ENCODE measurements around the gene CCDC92. TPM values are rescaled to one million over a fixed set of nuclear protein-coding genes. Genes with fewer than 3 reads are reported as not detected.

Gene CCDC92
- total RNA-seq, 3 donors from 2014 or later: 17.7 to 47.2 (median 25.6) TPM

DNA sequence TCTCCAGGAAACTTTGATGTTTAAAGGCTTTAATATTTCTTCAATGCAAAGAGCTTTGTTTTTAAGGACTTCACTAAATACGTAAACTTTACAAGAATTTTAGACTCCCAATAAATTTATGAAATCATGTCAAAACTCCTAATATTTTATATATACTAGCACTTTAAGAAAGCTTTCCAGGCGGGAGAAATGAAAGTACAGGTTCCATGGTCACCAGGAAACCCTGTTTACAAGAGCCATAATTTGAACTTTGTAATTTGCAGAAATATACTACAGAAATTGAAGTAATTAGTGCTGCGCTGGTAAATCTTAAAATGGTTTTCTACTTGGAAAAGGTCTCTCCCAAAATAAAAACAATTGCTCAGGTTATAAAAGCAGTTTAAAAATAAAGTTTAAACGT is 8.8 kb downstream of the CCDC92 start:
- no peak for DNase-seq
- no peak for ATAC-seq
- Histone ChIP-seq H3K4me3 (no peak overlapping the region), H3K4me1 (ENCODE audit: low read depth) (peaks cover 15% of the 10 kb centered on the region), H3K9me3 (no peaks in the 10 kb centered on the region), H3K36me3 (ENCODE audit: low read depth) (no peaks in the 10 kb centered on the region)
- TF ChIP-seq, protein P1, sequence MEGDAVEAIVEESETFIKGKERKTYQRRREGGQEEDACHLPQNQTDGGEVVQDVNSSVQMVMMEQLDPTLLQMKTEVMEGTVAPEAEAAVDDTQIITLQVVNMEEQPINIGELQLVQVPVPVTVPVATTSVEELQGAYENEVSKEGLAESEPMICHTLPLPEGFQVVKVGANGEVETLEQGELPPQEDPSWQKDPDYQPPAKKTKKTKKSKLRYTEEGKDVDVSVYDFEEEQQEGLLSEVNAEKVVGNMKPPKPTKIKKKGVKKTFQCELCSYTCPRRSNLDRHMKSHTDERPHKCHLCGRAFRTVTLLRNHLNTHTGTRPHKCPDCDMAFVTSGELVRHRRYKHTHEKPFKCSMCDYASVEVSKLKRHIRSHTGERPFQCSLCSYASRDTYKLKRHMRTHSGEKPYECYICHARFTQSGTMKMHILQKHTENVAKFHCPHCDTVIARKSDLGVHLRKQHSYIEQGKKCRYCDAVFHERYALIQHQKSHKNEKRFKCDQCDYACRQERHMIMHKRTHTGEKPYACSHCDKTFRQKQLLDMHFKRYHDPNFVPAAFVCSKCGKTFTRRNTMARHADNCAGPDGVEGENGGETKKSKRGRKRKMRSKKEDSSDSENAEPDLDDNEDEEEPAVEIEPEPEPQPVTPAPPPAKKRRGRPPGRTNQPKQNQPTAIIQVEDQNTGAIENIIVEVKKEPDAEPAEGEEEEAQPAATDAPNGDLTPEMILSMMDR (IDR thresholded peaks at IDR 0.05): no peak
- intact Hi-C loops (cut with DNase I, micrococcal nuclease): no loop called here

DNA sequence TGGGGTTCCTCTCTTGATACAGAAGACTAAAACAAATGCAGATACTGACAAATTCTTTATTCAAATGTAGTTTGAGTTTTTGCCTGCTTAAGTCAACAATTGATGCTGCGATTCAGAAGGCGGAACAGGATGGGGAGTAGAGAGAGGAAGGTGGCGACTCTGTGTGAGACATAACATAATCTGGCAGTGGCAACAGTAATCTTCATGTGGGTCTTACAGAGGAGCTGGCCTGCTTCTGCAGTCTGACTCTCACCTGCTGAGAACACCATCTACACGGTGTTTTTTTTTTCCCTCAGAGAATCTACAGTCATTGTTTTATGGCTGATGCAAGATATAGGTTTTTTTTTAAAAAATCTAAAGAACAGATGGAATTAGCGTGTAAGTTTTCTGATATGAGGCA is 10.1 kb downstream of the CCDC92 start:
- ATAC-seq (no peak), DNase-seq (no peak)
- H3K36me3 ChIP-seq (ENCODE audit: low read depth): no peaks in the 10 kb centered on the region
- peaks cover 15% of the 10 kb centered on the region for H3K4me1 ChIP-seq (ENCODE audit: low read depth)
- intact Hi-C loops (cut with DNase I, micrococcal nuclease): no loop called here
- TF ChIP-seq, protein P1 (IDR thresholded peaks at IDR 0.05): no peak
- no peaks in the 10 kb centered on the region for H3K9me3 ChIP-seq
- H3K4me3 ChIP-seq: no peak overlapping the region

DNA sequence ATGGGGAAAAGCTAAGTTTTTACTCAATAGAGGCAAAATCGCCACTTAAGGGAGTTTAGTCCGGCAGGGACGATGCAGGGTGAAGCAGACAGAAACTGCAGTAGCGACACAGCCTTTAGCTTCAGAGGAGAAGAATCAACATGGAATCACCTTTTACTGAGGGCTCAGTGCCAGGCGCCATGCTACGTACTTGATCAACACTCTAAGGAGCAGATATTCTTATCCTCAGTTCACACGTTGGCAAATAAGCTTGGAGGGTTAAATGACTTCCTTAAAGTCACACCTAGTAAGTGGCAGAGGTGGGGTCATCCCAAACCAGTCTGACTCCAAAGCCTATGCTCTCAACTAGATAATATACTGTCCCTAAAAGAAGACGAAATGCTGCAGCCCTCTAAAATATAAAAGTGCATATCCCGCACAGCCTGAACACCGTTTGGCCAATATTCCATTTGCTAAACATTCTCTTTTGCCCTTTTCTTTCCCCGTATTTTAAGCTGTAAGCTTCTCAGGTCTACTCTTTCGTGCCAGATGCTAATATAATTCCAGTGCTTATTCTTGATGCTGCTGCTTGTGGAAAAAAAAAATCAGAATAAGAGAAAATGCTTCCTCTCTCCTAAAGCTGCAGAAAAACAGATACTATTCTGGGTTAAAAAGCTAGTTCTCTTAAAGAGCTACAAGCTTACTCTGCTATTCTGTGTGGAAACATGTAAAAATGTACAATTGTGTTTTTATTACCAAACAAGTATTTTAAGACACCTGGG is 10.9 kb downstream of the CCDC92 start:
- DNase-seq (peak in 1 of 3 donors; percentile 67), ATAC-seq (peak; percentile 79)
- H3K4me3 ChIP-seq: no peak overlapping the region
- peaks cover 15% of the 10 kb centered on the region for H3K4me1 ChIP-seq (ENCODE audit: low read depth)
- H3K36me3 ChIP-seq (ENCODE audit: low read depth): no peaks in the 10 kb centered on the region
- intact Hi-C loops (cut with DNase I, micrococcal nuclease): no loop called here
- H3K9me3 ChIP-seq: no peaks in the 10 kb centered on the region
- TF ChIP-seq, protein P1 (IDR thresholded peaks at IDR 0.05): no peak

DNA sequence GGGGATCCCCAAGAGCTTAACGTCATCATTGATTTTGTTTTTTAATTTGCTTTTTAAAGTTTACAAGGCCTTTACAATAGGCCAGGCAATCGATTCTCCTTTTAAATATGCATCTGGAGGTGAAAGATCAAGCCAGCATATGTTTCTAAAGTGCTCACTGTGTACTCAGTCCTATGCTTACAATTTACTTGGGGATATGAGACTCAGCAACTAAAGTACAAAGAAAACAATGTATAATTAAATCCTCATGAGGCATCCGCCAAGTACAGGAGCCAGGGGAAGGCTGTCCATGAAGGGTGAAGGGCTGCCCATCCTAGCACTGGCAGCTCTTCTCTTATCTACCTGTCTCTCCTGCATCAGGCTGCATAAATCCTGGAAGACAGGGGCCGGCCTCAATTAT is 11.8 kb downstream of the CCDC92 start:
- no peak overlapping the region for H3K4me3 ChIP-seq
- TF ChIP-seq, protein P1 (IDR thresholded peaks at IDR 0.05): no peak
- intact Hi-C loops (cut with DNase I, micrococcal nuclease): no loop called here
- DNase-seq (no peak), ATAC-seq (no peak)
- no peaks in the 10 kb centered on the region for H3K9me3 ChIP-seq
- no peaks in the 10 kb centered on the region for H3K36me3 ChIP-seq (ENCODE audit: low read depth)
- peaks cover 17% of the 10 kb centered on the region for H3K4me1 ChIP-seq (ENCODE audit: low read depth)

DNA sequence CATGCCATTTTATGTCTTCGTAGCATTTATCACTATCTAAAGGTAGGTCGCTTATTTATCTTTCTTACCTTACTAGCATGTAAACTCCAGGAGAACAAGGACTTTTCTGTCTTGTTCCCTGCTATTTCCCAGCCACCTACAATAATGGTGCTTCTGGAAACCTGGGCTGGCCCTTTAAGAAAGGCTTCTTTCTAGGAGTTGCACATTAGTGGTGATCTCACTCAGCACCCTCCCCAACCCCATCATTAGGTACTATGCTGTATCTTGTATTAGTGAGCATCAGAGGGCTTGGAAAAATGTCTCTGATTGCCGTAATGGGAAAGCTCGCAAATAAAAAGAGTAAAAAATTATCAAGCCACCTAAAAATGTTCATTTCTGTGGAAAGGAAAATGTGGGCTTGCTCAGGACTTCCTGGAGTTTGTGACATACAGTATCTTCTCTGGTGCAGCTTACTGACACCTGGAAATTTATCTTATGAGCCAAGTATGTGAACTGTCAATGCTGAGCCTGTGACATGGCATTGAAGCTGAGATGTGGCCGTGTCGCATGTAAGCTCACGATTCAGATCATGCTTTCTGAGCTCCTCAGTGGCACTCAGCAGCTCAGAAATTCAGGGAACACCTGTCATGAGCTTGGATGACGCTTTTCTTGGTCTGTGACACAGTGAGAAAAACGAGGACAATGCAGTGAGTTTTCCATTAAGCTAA is 12.4 kb downstream of the CCDC92 start:
- intact Hi-C loops (cut with DNase I, micrococcal nuclease): no loop called here
- TF ChIP-seq, protein P1 (IDR thresholded peaks at IDR 0.05): no peak
- Histone ChIP-seq H3K36me3 (ENCODE audit: low read depth) (no peaks in the 10 kb centered on the region), H3K4me1 (ENCODE audit: low read depth) (peaks cover 17% of the 10 kb centered on the region), H3K4me3 (no peak overlapping the region), H3K9me3 (no peaks in the 10 kb centered on the region)
- ATAC-seq (no peak), DNase-seq (no peak)
